Measurements from ENCODE around the gene LAMC2. TPM values are rescaled to one million over a fixed set of nuclear protein-coding genes. Genes with fewer than 3 reads are reported as not detected.

The LAMC2 gene
- total and polyA plus RNA-seq, 2 of the 8 experiments (the other 6 are each of a cell fraction or from before 2014, with no cell fraction given) = 4.6 to 12.9 TPM

GRCh38 chr1:183142171-183142570 lies 43.9 kb upstream of the LAMC2 start (continued):
- no peak for TF ChIP-seq CHD7 (IDR thresholded peaks at IDR 0.05; ENCODE audit: insufficient replicate concordance, low read length)
